HEK293 (cell line): ENCODE measurements around the gene ASB5.

Experiments used
- CTCF ChIA-PET: fragments of 350-600 bp; formaldehyde crosslinking; extraction: SDS; loops from one replicate; lab custom pipeline; 2021; ENCODE audit warnings: antibody characterized with exemption; lab: Yijun Ruan, JAX
- POLR2A ChIA-PET: fragments of 300-600 bp; formaldehyde crosslinking; extraction: SDS; loops from one replicate; lab custom pipeline; 2020; ENCODE audit warnings: antibody characterized with exemption, inconsistent platforms; lab: Yijun Ruan, JAX
- H3K27ac ChIP-seq: fragments of 200-500 bp; sonication (Bioruptor generic); 2 replicates; pipeline ENCODE4 v1.5.1; 2014; ENCODE audit warnings: low read depth, low read length, control low read depth, inconsistent platforms; ENCODE audit errors: extremely low read depth
- H3K36me3 ChIP-seq, 2 experiments: fragments of 200-500 bp in 1 of 2; sonication (Bioruptor generic) in 1 of 2; 1 replicate in 1 of 2; 2 replicates in 1 of 2; pipeline ENCODE4 v1.5.1; 2014 to 2017; ENCODE audit warnings: inconsistent platforms in 2 of 2, low read length in 2 of 2; ENCODE audit not compliant: control insufficient read depth in 2 of 2, insufficient read depth in 1 of 2
- H3K4me1 ChIP-seq: fragments of 200-500 bp; sonication (Bioruptor generic); 2 replicates; pipeline ENCODE4 v1.5.1; 2014; ENCODE audit warnings: mild to moderate bottlenecking, low read length, inconsistent platforms; ENCODE audit not compliant: control insufficient read depth, insufficient read depth
- H3K4me3 ChIP-seq: 2 replicates; pipeline ENCODE4 v1.5.1; 2011; ENCODE audit warnings: low read depth, mild to moderate bottlenecking, control low read depth, low read length, moderate library complexity
- H3K9me3 ChIP-seq: fragments of 200-500 bp; sonication (Bioruptor generic); 2 replicates; pipeline ENCODE4 v1.5.1; 2014; ENCODE audit warnings: low read depth, low read length, inconsistent platforms; ENCODE audit not compliant: control insufficient read depth, insufficient read depth
- AEBP2 ChIP-seq: fragments of 450-650 bp; formaldehyde crosslinking; IDR thresholded peaks from 2 replicates; pipeline ENCODE4 v1.5.1; 2016; ENCODE audit warnings: missing biosample characterization, missing genetic modification characterization, borderline replicate concordance
- BCL6B ChIP-seq: fragments of 450-650 bp; formaldehyde crosslinking; IDR thresholded peaks from 2 replicates; pipeline ENCODE4 v1.5.1; 2017; ENCODE audit warnings: missing biosample characterization, missing genetic modification characterization
- ELK4 ChIP-seq: IDR thresholded peaks from 2 replicates; pipeline ENCODE4 v1.6.1; 2011; ENCODE audit warnings: mild to moderate bottlenecking, low read depth, low read length, borderline replicate concordance
- HOXA7 ChIP-seq: sonication (generic); formaldehyde crosslinking; IDR thresholded peaks from 2 replicates; pipeline ENCODE4 v1.8.1; 2022; ENCODE audit warnings: missing genetic modification reagents, borderline replicate concordance
- KLF17 ChIP-seq: fragments of 450-650 bp; formaldehyde crosslinking; IDR thresholded peaks from 2 replicates; pipeline ENCODE4 v1.5.1; 2016; ENCODE audit warnings: missing biosample characterization, missing genetic modification characterization
- PRDM1 ChIP-seq: fragments of 450-650 bp; formaldehyde crosslinking; IDR thresholded peaks from 2 replicates; pipeline ENCODE4; 2016; ENCODE audit warnings: missing biosample characterization, missing genetic modification characterization
- PRDM10 ChIP-seq: fragments of 450-650 bp; formaldehyde crosslinking; IDR thresholded peaks from 2 replicates; pipeline ENCODE4 v1.5.1; 2016; ENCODE audit warnings: missing biosample characterization, missing genetic modification characterization
- ZNF114 ChIP-seq: fragments of 450-650 bp; formaldehyde crosslinking; IDR thresholded peaks from 2 replicates; pipeline ENCODE4 v1.5.0; 2017; ENCODE audit warnings: missing biosample characterization, missing genetic modification characterization
- ZNF138 ChIP-seq: fragments of 450-650 bp; formaldehyde crosslinking; IDR thresholded peaks from 2 replicates; pipeline ENCODE4 v1.5.1; 2016; ENCODE audit warnings: missing biosample characterization, missing genetic modification characterization, borderline replicate concordance
- ZNF223 ChIP-seq: fragments of 450-650 bp; formaldehyde crosslinking; IDR thresholded peaks from 2 replicates; pipeline ENCODE4 v1.5.1; 2016; ENCODE audit warnings: missing biosample characterization, missing genetic modification characterization
- ZNF274 ChIP-seq, 2 experiments: fragments of 200-500 bp in 1 of 2; fragments of 450-650 bp in 1 of 2; sonication (Bioruptor generic) in 1 of 2; formaldehyde crosslinking in 1 of 2; IDR thresholded peaks; 2 replicates each; pipeline versions ENCODE4 v1.5.1 to v1.6.1; 2014 to 2016; ENCODE audit warnings: borderline replicate concordance in 1 of 2, inconsistent platforms in 1 of 2, low read length in 1 of 2, missing biosample characterization in 1 of 2, missing genetic modification characterization in 1 of 2
- ZNF302 ChIP-seq: fragments of 450-650 bp; formaldehyde crosslinking; IDR thresholded peaks from 2 replicates; pipeline ENCODE4 v1.5.1; 2016; ENCODE audit warnings: missing biosample characterization, missing genetic modification characterization, low read depth
- ZNF398 ChIP-seq: fragments of 450-650 bp; formaldehyde crosslinking; IDR thresholded peaks from 2 replicates; pipeline ENCODE4 v1.5.1; 2017; ENCODE audit warnings: missing biosample characterization, missing genetic modification characterization
- ZNF555 ChIP-seq: fragments of 450-650 bp; formaldehyde crosslinking; conservative IDR thresholded peaks from 2 replicates; pipeline ENCODE4 v1.5.1; 2017; ENCODE audit warnings: missing biosample characterization, mild to moderate bottlenecking, missing genetic modification characterization, inconsistent platforms
- ZNF580 ChIP-seq: fragments of 450-650 bp; formaldehyde crosslinking; IDR thresholded peaks from 2 replicates; pipeline ENCODE4 v1.5.1; 2016; ENCODE audit warnings: missing biosample characterization, missing genetic modification characterization
- ZNF623 ChIP-seq: fragments of 450-650 bp; formaldehyde crosslinking; IDR thresholded peaks from 2 replicates; pipeline ENCODE4 v1.5.1; 2016; ENCODE audit warnings: missing biosample characterization, missing genetic modification characterization
- ZNF654 ChIP-seq: fragments of 450-650 bp; formaldehyde crosslinking; IDR thresholded peaks from 2 replicates; pipeline ENCODE4 v1.5.1; 2016; ENCODE audit warnings: low read depth, missing biosample characterization, missing genetic modification characterization
- ZNF670 ChIP-seq: fragments of 450-650 bp; formaldehyde crosslinking; IDR thresholded peaks from 2 replicates; pipeline ENCODE4 v1.5.1; 2016; ENCODE audit warnings: missing biosample characterization, missing genetic modification characterization, low read depth
- ZNF747 ChIP-seq: fragments of 450-650 bp; formaldehyde crosslinking; IDR thresholded peaks from 2 replicates; pipeline ENCODE4 v1.5.1; 2016; ENCODE audit warnings: missing biosample characterization, missing genetic modification characterization
- ZNF776 ChIP-seq: fragments of 450-650 bp; formaldehyde crosslinking; IDR thresholded peaks from 2 replicates; pipeline ENCODE4 v1.5.0; 2017; ENCODE audit warnings: missing biosample characterization, missing genetic modification characterization, borderline replicate concordance

The ASB5 gene

GRCh38 chr4:176242764-176243347, 26.2 kb downstream of the ASB5 start (continued):
- TF ChIP-seq BCL6B (no peak), ELK4 (no peak), ZNF555 (tag by site-specific recombination) (no peak)
- TF ChIP-seq, all 188 proteins: peak for 0

GRCh38 chr4:176241703-176242102, 27.3 kb downstream of the ASB5 start:
- Histone ChIP-seq H3K36me3 (no peaks in the 10 kb centered on the region), H3K4me3 (no peak overlapping the region), H3K9me3 (no peaks in the 10 kb centered on the region), H3K4me1 (peaks cover 7% of the 10 kb centered on the region), H3K27ac (no peak overlapping the region)
- POLR2A ChIA-PET, result no interaction called here
- CTCF ChIA-PET, result no interaction called here
- TF ChIP-seq ZNF302 (tag by site-specific recombination), result no peak
- TF ChIP-seq ZNF623 (tag by site-specific recombination), result no peak
- TF ChIP-seq ZNF114, result no peak
- no peak for TF ChIP-seq ZNF654 (tag by site-specific recombination)
- TF ChIP-seq ZNF747 (tag by site-specific recombination), result no peak
- TF ChIP-seq ZNF138 (tag by site-specific recombination), result no peak
- TF ChIP-seq PRDM1 (tag by site-specific recombination), result no peak
- TF ChIP-seq ZNF670 (tag by site-specific recombination), result no peak
- TF ChIP-seq HOXA7, result no peak

GRCh38 chr4:176238826-176239225, 30.2 kb downstream of the ASB5 start:
- Histone ChIP-seq H3K27ac (no peak overlapping the region), H3K4me1 (peaks cover 7% of the 10 kb centered on the region), H3K9me3 (no peaks in the 10 kb centered on the region), H3K36me3 (no peaks in the 10 kb centered on the region), H3K4me3 (no peak overlapping the region)
- CTCF ChIA-PET, result interaction anchor here (0.7 kb wide), 1 partner anchor 12 kb away, joined by 5 read pairs; no protein-coding TSS in a partner anchor
- POLR2A ChIA-PET, result interaction anchor here (0.7 kb wide), 1 partner anchor 30 kb away, joined by 3 read pairs; no protein-coding TSS in a partner anchor
- TF ChIP-seq ZNF223, result no peak
- TF ChIP-seq PRDM10 (tag by site-specific recombination), result peak; percentile 72
- TF ChIP-seq ZNF580 (tag by site-specific recombination), result no peak
- no peak for TF ChIP-seq AEBP2 (tag by site-specific recombination)
- no peak for TF ChIP-seq ZNF398
- TF ChIP-seq KLF17 (tag by site-specific recombination), result no peak
- no peak for TF ChIP-seq ZNF274 (IDR thresholded peaks at IDR 0.05; ENCODE audit: low read length)
- TF ChIP-seq ZNF274 (tag by site-specific recombination; IDR thresholded peaks at IDR 0.05; ENCODE audit: borderline replicate concordance), result no peak
- no peak for TF ChIP-seq ZNF670 (tag by site-specific recombination)
- no peak for TF ChIP-seq ZNF776 (tag by site-specific recombination)
